Endothelial cell of umbilical vein (primary cell): Measurements from ENCODE around the gene TXNRD1. TPM values are rescaled to one million over a fixed set of nuclear protein-coding genes. Genes with fewer than 3 reads are reported as not detected.

Source experiments
- BruUV-seq: library from RNA; stranded (reverse); fragments of 400-500 nt; replicated peaks from 2 replicates; lab custom pipeline; 2021; lab: Mats Ljungman, UMichigan
- CTCF ChIA-PET: fragments of 300-600, 350-600 bp; sonication (Branson Sonifier 250); formaldehyde crosslinking; loops from one replicate; lab custom pipeline; 2021; ENCODE audit warnings: antibody characterized with exemption, inconsistent platforms; lab: Charles Lee
- POLR2A ChIA-PET: fragments of 300-600, 350-600 bp; sonication (Branson Sonifier 250); formaldehyde crosslinking; loops from one replicate; lab custom pipeline; 2021; ENCODE audit warnings: antibody characterized with exemption, inconsistent platforms; lab: Charles Lee
- DNase-seq: peaks from one replicate; pipeline ENCODE4 v3.0.0-alpha.2; 2011; ENCODE audit warnings: low read depth, low spot score
- FAIRE-seq: peaks from 2 replicates; lab custom pipeline; 2011; peaks lifted over from hg19 to GRCh38; lab: Jason Lieb, UNC
- H2AFZ ChIP-seq: 2 replicates; pipeline ENCODE4 v1.6.0; 2012; ENCODE audit warnings: low read depth, low read length, control low read depth, inconsistent platforms
- H3K27ac ChIP-seq: 2 replicates; pipeline ENCODE4 v1.5.1; 2011; ENCODE audit warnings: low read depth, mild to moderate bottlenecking, control low read depth, low read length, moderate library complexity; ENCODE audit not compliant: insufficient read depth
- H3K27me3 ChIP-seq, 2 experiments: 2 replicates each; pipeline versions ENCODE4 v1.6.0 to v1.6.1; 2011; ENCODE audit warnings: low read length in 2 of 2, mixed read lengths in 1 of 2; ENCODE audit not compliant: control insufficient read depth in 2 of 2, insufficient read depth in 2 of 2
- H3K36me3 ChIP-seq, 2 experiments: 2 replicates in 1 of 2; 3 replicates in 1 of 2; pipeline ENCODE4 v1.5.1; 2011; ENCODE audit warnings: low read length in 2 of 2, mild to moderate bottlenecking in 1 of 2, moderate library complexity in 1 of 2; ENCODE audit not compliant: control insufficient read depth in 2 of 2, insufficient read depth in 2 of 2; ENCODE audit errors: extremely low read depth in 1 of 2
- H3K4me1 ChIP-seq: 3 replicates; pipeline ENCODE4 v1.5.1; 2011; ENCODE audit warnings: mild to moderate bottlenecking, low read length; ENCODE audit not compliant: control insufficient read depth, insufficient read depth; ENCODE audit errors: extremely low read depth
- H3K4me2 ChIP-seq: 2 replicates; pipeline ENCODE4 v1.6.1; 2011; ENCODE audit warnings: low read length, control low read depth, mixed read lengths; ENCODE audit not compliant: insufficient read depth
- H3K4me3 ChIP-seq, 3 experiments: fragments of 200-600 bp in 1 of 3; sonication (generic), shearing (Covaris generic) in 1 of 3; replicated peaks in 1 of 3; 2 replicates each; pipeline ENCODE4 v1.5.1; 2011 to 2016; ENCODE audit warnings: control low read depth in 3 of 3, low read length in 3 of 3, mild to moderate bottlenecking in 2 of 3, inconsistent platforms in 1 of 3, low read depth in 1 of 3, moderate library complexity in 1 of 3; ENCODE audit not compliant: insufficient read depth in 1 of 3
- H3K79me2 ChIP-seq: 2 replicates; pipeline ENCODE4 v1.6.0; 2012; ENCODE audit warnings: low read length, inconsistent platforms; ENCODE audit not compliant: control insufficient read depth, insufficient read depth
- H3K9ac ChIP-seq: replicated peaks from 2 replicates; pipeline ENCODE3; 2011; ENCODE audit warnings: low read length, control low read depth; ENCODE audit not compliant: insufficient read depth; ENCODE audit errors: extremely low read depth
- H3K9me1 ChIP-seq: replicated peaks from 3 replicates; pipeline ENCODE4 v1.6.0; 2011; ENCODE audit warnings: mild to moderate bottlenecking, low read length; ENCODE audit not compliant: control insufficient read depth, insufficient read depth; ENCODE audit errors: extremely low read depth
- H3K9me3 ChIP-seq: replicated peaks from 2 replicates; pipeline ENCODE4 v1.5.1; 2012; ENCODE audit warnings: low read length, inconsistent platforms; ENCODE audit not compliant: control insufficient read depth, insufficient read depth
- H4K20me1 ChIP-seq: replicated peaks from 2 replicates; pipeline ENCODE3; 2011; ENCODE audit warnings: mild to moderate bottlenecking, low read length; ENCODE audit not compliant: control insufficient read depth, insufficient read depth; ENCODE audit errors: extremely low read depth
- CTCF ChIP-seq, 2 donors: IDR thresholded peaks; 1 replicate in 1 of 2; 2 replicates in 1 of 2; pipeline ENCODE4 v1.5.1; 2011; ENCODE audit warnings: low read length in 2 of 2, mild to moderate bottlenecking in 2 of 2, moderate library complexity in 2 of 2, control low read depth in 1 of 2, inconsistent platforms in 1 of 2, low read depth in 1 of 2; ENCODE audit not compliant: insufficient read depth in 1 of 2; ENCODE audit errors: extremely low read depth in 1 of 2
- EZH2 ChIP-seq: IDR thresholded peaks from 2 replicates; pipeline ENCODE4 v1.6.1; 2012; ENCODE audit warnings: borderline replicate concordance, low read depth, mild to moderate bottlenecking, moderate library complexity, low read length, inconsistent platforms; ENCODE audit not compliant: severe bottlenecking
- FOS ChIP-seq: IDR thresholded peaks from 2 replicates; pipeline ENCODE4 v1.6.1; 2011; ENCODE audit warnings: mild to moderate bottlenecking, low read length, moderate library complexity, borderline replicate concordance; ENCODE audit not compliant: insufficient read depth
- GATA2 ChIP-seq: IDR thresholded peaks from 2 replicates; pipeline ENCODE4 v1.7.0; 2011; ENCODE audit warnings: low read depth, mild to moderate bottlenecking, moderate library complexity, mixed read lengths, low read length; ENCODE audit not compliant: insufficient read length, insufficient read depth
- JUN ChIP-seq: IDR thresholded peaks from 2 replicates; pipeline ENCODE4 v1.6.1; 2011; ENCODE audit warnings: borderline replicate concordance, low read depth; ENCODE audit not compliant: insufficient read length, insufficient read depth
- MAX ChIP-seq: IDR thresholded peaks from 2 replicates; pipeline ENCODE4 v1.6.1; 2011; ENCODE audit not compliant: insufficient read depth, insufficient read length
- MYC ChIP-seq: IDR thresholded peaks from one replicate; pipeline ENCODE4 v1.6.1; 2011; ENCODE audit warnings: mild to moderate bottlenecking, low read depth, low read length
- POLR2A ChIP-seq: IDR thresholded peaks from 2 replicates; pipeline ENCODE4 v1.6.1; 2012; ENCODE audit warnings: low read depth, mild to moderate bottlenecking, control low read depth, low read length
- POLR2AphosphoS5 ChIP-seq: IDR thresholded peaks from 2 replicates; pipeline ENCODE4 v1.6.1; 2012; ENCODE audit warnings: low read depth, mild to moderate bottlenecking, control low read depth, low read length, moderate library complexity; ENCODE audit not compliant: insufficient read depth
- dilution Hi-C: fragments of 300-500 bp; cut with MboI; formaldehyde crosslinking; loops from one replicate; pipeline ENCODE4 v1.15.0; 2019; ENCODE audit warnings: low sequenced_read_pairs; ENCODE audit not compliant: extremely low pct_ligation_motif_present
- intact Hi-C: fragments of 100-400 bp; cut with micrococcal nuclease; formaldehyde crosslinking; loops from one replicate; pipeline ENCODE4 v1.10.0; 2022
- polyA plus RNA-seq, 4 experiments: library from polyadenylated mRNA; depleted of rRNA in 3 of 4; stranded (reverse) in 3 of 4; unstranded in 1 of 4; fragments of >200 nt; gene quantifications; 2 replicates each; pipeline versions ENCODE4 v1.2.1 to v1.2.3, GENCODE V29; 2011 to 2012; ENCODE audit warnings: missing spikeins in 1 of 4
- total RNA-seq: library from RNA; stranded (reverse); gene quantifications from 2 replicates; pipeline ENCODE4 v1.2.3, GENCODE V29; 2021

Gene TXNRD1
- total and polyA plus RNA-seq, 2 donors (not counting 3 experiments of a cell fraction or from before 2014, with no cell fraction given) = 309 to 566 TPM

- DNase-seq (no peak), FAIRE-seq (no peak)
- Histone ChIP-seq H4K20me1 (no peaks in the 10 kb centered on the region), H3K27ac (no peak overlapping the region), H3K4me1 (no peaks in the 10 kb centered on the region), H3K4me2 (no peak overlapping the region), H3K9ac (no peak overlapping the region), H3K9me1 (no peaks in the 10 kb centered on the region), H3K27me3 (no peaks in the 10 kb centered on the region), H3K4me3 (no peak overlapping the region), H2AFZ (no peak overlapping the region), H3K79me2 (no peaks in the 10 kb centered on the region), H3K9me3 (no peaks in the 10 kb centered on the region), H3K36me3 (no peaks in the 10 kb centered on the region)
- TF ChIP-seq MYC (no peak), GATA2 (no peak), FOS (no peak), EZH2 (no peak), MAX (no peak), CTCF (IDR thresholded peaks at IDR 0.05; ENCODE audit: extremely low read depth in 1 of 2, insufficient read depth in 1 of 2, low read depth in 1 of 2, low read length in 2 of 2) (no peak), POLR2AphosphoS5 (no peak), JUN (no peak), POLR2A (no peak)
- CTCF ChIA-PET = interaction anchor here (2.4 kb wide), 1 partner anchor 24 kb away, joined by 8 read pairs; no protein-coding TSS in a partner anchor
- POLR2A ChIA-PET = no interaction called here
- BruUV-seq = no TSS peak
- dilution Hi-C loops (no loop called here), intact Hi-C loops (no loop called here)
Observed at GRCh38 chr12:104243551-104243950, 28.0 kb downstream of the TXNRD1 start.
